Dendritic cell treated with granulocyte-macrophage colony-stimulating factor and Interleukin-4, amounts not matched to agents 40 ng/mL and 50 ng/mL, for 4 days (primary cell): ENCODE measurements around the gene MKS1.

Experiments
- H3K27ac Mint-ChIP-seq: one replicate; pipeline ENCODE4 v1.8.0; 2022; ENCODE audit warnings: mild to moderate bottlenecking, mixed read lengths
- H3K27me3 Mint-ChIP-seq: one replicate; pipeline ENCODE4 v1.8.0; 2022; ENCODE audit warnings: mild to moderate bottlenecking, mixed read lengths
- H3K36me3 Mint-ChIP-seq: one replicate; pipeline ENCODE4 v1.8.0; 2022; ENCODE audit warnings: low read depth, mixed read lengths
- H3K4me1 Mint-ChIP-seq: one replicate; pipeline ENCODE4 v1.8.0; 2022; ENCODE audit warnings: low read depth, mixed read lengths
- H3K4me3 Mint-ChIP-seq: one replicate; pipeline ENCODE4 v1.8.0; 2022; ENCODE audit warnings: mild to moderate bottlenecking, moderate library complexity, mixed read lengths
- H3K9me3 Mint-ChIP-seq: one replicate; pipeline ENCODE4 v1.8.0; 2022; ENCODE audit warnings: mixed read lengths
- intact Hi-C: fragments of 100-400 bp; cut with micrococcal nuclease; formaldehyde crosslinking; loops from one replicate; pipeline ENCODE4 v1.15.0; 2022

MKS1 gene

GRCh38 chr17:58233543-58233942 is 14.5 kb upstream of the MKS1 start:
- H3K36me3 Mint-ChIP-seq = no peaks in the 10 kb centered on the region
- peaks cover 47% of the 10 kb centered on the region for H3K4me1 Mint-ChIP-seq
- no peaks in the 10 kb centered on the region for H3K9me3 Mint-ChIP-seq
- no peak overlapping the region for H3K4me3 Mint-ChIP-seq
- intact Hi-C loops = loop anchor here (5.0 kb wide), 1 partner anchor 34 kb away; no protein-coding TSS in a partner anchor
- H3K27me3 Mint-ChIP-seq = peaks cover 41% of the 10 kb centered on the region
- H3K27ac Mint-ChIP-seq = peak overlapping the region; percentile 25

GRCh38 chr17:58232707-58233156 is 13.7 kb upstream of the MKS1 start:
- Mint-ChIP-seq H3K36me3 (no peaks in the 10 kb centered on the region), H3K4me1 (peaks cover 47% of the 10 kb centered on the region), H3K27ac (peak overlapping the region; percentile 85), H3K9me3 (no peaks in the 10 kb centered on the region), H3K27me3 (peaks cover 39% of the 10 kb centered on the region), H3K4me3 (peak overlapping the region; percentile 53)
- intact Hi-C loops = loop anchor here (5.0 kb wide), 1 partner anchor 35 kb away; no protein-coding TSS in a partner anchor

GRCh38 chr17:58231641-58232040 is 12.6 kb upstream of the MKS1 start:
- intact Hi-C loops = loop anchor here (5.0 kb wide), 1 partner anchor 36 kb away; no protein-coding TSS in a partner anchor
- no peaks in the 10 kb centered on the region for H3K36me3 Mint-ChIP-seq
- peaks cover 40% of the 10 kb centered on the region for H3K27me3 Mint-ChIP-seq

GRCh38 chr17:58229881-58230280 is 10.8 kb upstream of the MKS1 start:
- peaks cover 28% of the 10 kb centered on the region for H3K27me3 Mint-ChIP-seq
- intact Hi-C loops = loop anchor here (5.0 kb wide), 1 partner anchor 37 kb away; no protein-coding TSS in a partner anchor
- H3K27ac Mint-ChIP-seq = no peak overlapping the region
- peaks cover 36% of the 10 kb centered on the region for H3K4me1 Mint-ChIP-seq
- H3K36me3 Mint-ChIP-seq = no peaks in the 10 kb centered on the region
- H3K9me3 Mint-ChIP-seq = no peaks in the 10 kb centered on the region
- H3K4me3 Mint-ChIP-seq = no peak overlapping the region

More at GRCh38 chr17:58231641-58232040, 12.6 kb upstream of the MKS1 start:
- no peak overlapping the region for H3K4me3 Mint-ChIP-seq
- H3K9me3 Mint-ChIP-seq = no peaks in the 10 kb centered on the region
- peak overlapping the region; percentile 85 for H3K27ac Mint-ChIP-seq
- peaks cover 45% of the 10 kb centered on the region for H3K4me1 Mint-ChIP-seq

GRCh38 chr17:58229384-58229783 is 10.3 kb upstream of the MKS1 start:
- no peak overlapping the region for H3K4me3 Mint-ChIP-seq
- no peaks in the 10 kb centered on the region for H3K36me3 Mint-ChIP-seq
- intact Hi-C loops = no loop called here
- H3K9me3 Mint-ChIP-seq = no peaks in the 10 kb centered on the region
- no peak overlapping the region for H3K27ac Mint-ChIP-seq
- peaks cover 27% of the 10 kb centered on the region for H3K27me3 Mint-ChIP-seq
- peaks cover 36% of the 10 kb centered on the region for H3K4me1 Mint-ChIP-seq

- Mint-ChIP-seq H3K27ac (no peak overlapping the region), H3K4me3 (no peak overlapping the region), H3K36me3 (no peaks in the 10 kb centered on the region), H3K27me3 (peaks cover 27% of the 10 kb centered on the region), H3K4me1 (peaks cover 35% of the 10 kb centered on the region), H3K9me3 (no peaks in the 10 kb centered on the region)
- intact Hi-C loops = no loop called here
Observed at GRCh38 chr17:58228679-58229078, 9.6 kb upstream of the MKS1 start.

GRCh38 chr17:58227733-58228132 is 8.7 kb upstream of the MKS1 start:
- peaks cover 27% of the 10 kb centered on the region for H3K27me3 Mint-ChIP-seq
- intact Hi-C loops = no loop called here
- peaks cover 29% of the 10 kb centered on the region for H3K4me1 Mint-ChIP-seq
- no peaks in the 10 kb centered on the region for H3K36me3 Mint-ChIP-seq
- no peak overlapping the region for H3K27ac Mint-ChIP-seq
- H3K4me3 Mint-ChIP-seq = no peak overlapping the region
- H3K9me3 Mint-ChIP-seq = no peaks in the 10 kb centered on the region

- intact Hi-C loops = no loop called here
- no peak overlapping the region for H3K4me3 Mint-ChIP-seq
- H3K27ac Mint-ChIP-seq = no peak overlapping the region
- peaks cover 15% of the 10 kb centered on the region for H3K4me1 Mint-ChIP-seq
- peaks cover under 1% of the 10 kb centered on the region for H3K36me3 Mint-ChIP-seq
- no peaks in the 10 kb centered on the region for H3K9me3 Mint-ChIP-seq
- peaks cover 27% of the 10 kb centered on the region for H3K27me3 Mint-ChIP-seq
Observed at GRCh38 chr17:58224315-58224714, 5.3 kb upstream of the MKS1 start.

- H3K4me1 Mint-ChIP-seq = peaks cover 24% of the 10 kb centered on the region
- no peaks in the 10 kb centered on the region for H3K27me3 Mint-ChIP-seq
- peaks cover 18% of the 10 kb centered on the region for H3K36me3 Mint-ChIP-seq
- H3K9me3 Mint-ChIP-seq = no peaks in the 10 kb centered on the region
- intact Hi-C loops = loop anchor here (1.0 kb wide), 1 partner anchor 30 kb away; no protein-coding TSS in a partner anchor
- peak overlapping the region; percentile 94 for H3K27ac Mint-ChIP-seq
- H3K4me3 Mint-ChIP-seq = peak overlapping the region; percentile 90
Observed at GRCh38 chr17:58219789-58220183, 731 bp upstream of the MKS1 start.

GRCh38 chr17:58217766-58218165 is 1.3 kb downstream of the MKS1 start:
- Mint-ChIP-seq H3K9me3 (no peaks in the 10 kb centered on the region), H3K4me1 (peaks cover 15% of the 10 kb centered on the region), H3K4me3 (no peak overlapping the region), H3K27me3 (no peaks in the 10 kb centered on the region), H3K27ac (no peak overlapping the region), H3K36me3 (peaks cover 31% of the 10 kb centered on the region)
- intact Hi-C loops = no loop called here

GRCh38 chr17:58215685-58216084 is 3.4 kb downstream of the MKS1 start:
- Mint-ChIP-seq H3K4me1 (peaks cover 15% of the 10 kb centered on the region), H3K9me3 (no peaks in the 10 kb centered on the region), H3K4me3 (no peak overlapping the region), H3K27ac (no peak overlapping the region), H3K27me3 (no peaks in the 10 kb centered on the region), H3K36me3 (peaks cover 36% of the 10 kb centered on the region)
- intact Hi-C loops = no loop called here

- H3K27me3 Mint-ChIP-seq = no peaks in the 10 kb centered on the region
- H3K36me3 Mint-ChIP-seq = peaks cover 54% of the 10 kb centered on the region
- H3K9me3 Mint-ChIP-seq = no peaks in the 10 kb centered on the region
- H3K4me3 Mint-ChIP-seq = no peak overlapping the region
- intact Hi-C loops = no loop called here
- no peak overlapping the region for H3K27ac Mint-ChIP-seq
- no peaks in the 10 kb centered on the region for H3K4me1 Mint-ChIP-seq
Observed at GRCh38 chr17:58210922-58211321, 8.1 kb downstream of the MKS1 start.

- peaks cover 32% of the 10 kb centered on the region for H3K36me3 Mint-ChIP-seq
- H3K9me3 Mint-ChIP-seq = no peaks in the 10 kb centered on the region
Observed at GRCh38 chr17:58208344-58208743, 10.7 kb downstream of the MKS1 start.

GRCh38 chr17:58207451-58207850 is 11.6 kb downstream of the MKS1 start:
- no peaks in the 10 kb centered on the region for H3K4me1 Mint-ChIP-seq
- H3K27ac Mint-ChIP-seq = no peak overlapping the region
- intact Hi-C loops = no loop called here
- no peaks in the 10 kb centered on the region for H3K27me3 Mint-ChIP-seq
- peaks cover 32% of the 10 kb centered on the region for H3K36me3 Mint-ChIP-seq
- no peak overlapping the region for H3K4me3 Mint-ChIP-seq
- no peaks in the 10 kb centered on the region for H3K9me3 Mint-ChIP-seq

More at GRCh38 chr17:58208344-58208743, 10.7 kb downstream of the MKS1 start:
- intact Hi-C loops = no loop called here
- H3K27ac Mint-ChIP-seq = no peak overlapping the region
- no peaks in the 10 kb centered on the region for H3K4me1 Mint-ChIP-seq
- H3K27me3 Mint-ChIP-seq = no peaks in the 10 kb centered on the region
- no peak overlapping the region for H3K4me3 Mint-ChIP-seq

GRCh38 chr17:58205936-58206335 is 13.1 kb downstream of the MKS1 start:
- H3K4me1 Mint-ChIP-seq = no peaks in the 10 kb centered on the region
- no peak overlapping the region for H3K27ac Mint-ChIP-seq
- H3K4me3 Mint-ChIP-seq = no peak overlapping the region
- H3K36me3 Mint-ChIP-seq = peaks cover 27% of the 10 kb centered on the region
- peaks cover 5% of the 10 kb centered on the region for H3K27me3 Mint-ChIP-seq
- intact Hi-C loops = no loop called here
- H3K9me3 Mint-ChIP-seq = no peaks in the 10 kb centered on the region
